ENCODE results near the gene G6PD.
"Not testable (repeated sequence)": the region's sequence is repeated elsewhere in the genome, so short reads cannot be mapped to it uniquely, and the experiment has no call there.

The G6PD gene

DNA sequence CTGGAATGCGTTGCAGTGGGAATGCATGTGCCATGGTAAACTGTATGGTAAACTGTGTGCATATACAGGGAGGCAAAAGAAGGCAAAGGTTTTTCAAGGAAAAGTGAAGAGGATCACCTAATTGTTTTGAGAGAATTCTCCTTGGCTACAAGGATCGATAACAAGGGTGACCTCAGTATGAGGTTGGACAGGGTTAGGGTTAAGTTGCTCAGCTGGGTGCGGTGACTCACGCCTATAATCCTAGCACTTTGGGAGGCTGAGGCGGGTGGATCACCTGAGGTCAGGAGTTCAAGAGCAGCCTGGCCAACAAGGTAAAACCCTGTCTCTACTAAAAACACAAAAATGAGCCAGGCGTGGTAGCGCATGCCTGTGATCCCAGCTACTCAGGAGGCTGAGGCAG, 45.2 kb downstream of the G6PD start:
- H3K4me3 ChIP-seq (ENCODE audit: low read depth, low read length); H3K27ac ChIP-seq (ENCODE audit: low read depth, low read length); H2AFZ ChIP-seq (ENCODE audit: low read length, unreplicated experiment); H3K36me3 ChIP-seq (ENCODE audit: insufficient read depth, low read length); H3K27me3 ChIP-seq (ENCODE audit: insufficient read depth, low read length); H3K79me2 ChIP-seq (ENCODE audit: control insufficient read depth, insufficient read depth, low read length, unreplicated experiment): not testable (repeated sequence)
- H3K4me1 ChIP-seq (ENCODE audit: control insufficient read depth, insufficient read depth, low read length, unreplicated experiment): peaks cover 16% of the 10 kb centered on the region

DNA sequence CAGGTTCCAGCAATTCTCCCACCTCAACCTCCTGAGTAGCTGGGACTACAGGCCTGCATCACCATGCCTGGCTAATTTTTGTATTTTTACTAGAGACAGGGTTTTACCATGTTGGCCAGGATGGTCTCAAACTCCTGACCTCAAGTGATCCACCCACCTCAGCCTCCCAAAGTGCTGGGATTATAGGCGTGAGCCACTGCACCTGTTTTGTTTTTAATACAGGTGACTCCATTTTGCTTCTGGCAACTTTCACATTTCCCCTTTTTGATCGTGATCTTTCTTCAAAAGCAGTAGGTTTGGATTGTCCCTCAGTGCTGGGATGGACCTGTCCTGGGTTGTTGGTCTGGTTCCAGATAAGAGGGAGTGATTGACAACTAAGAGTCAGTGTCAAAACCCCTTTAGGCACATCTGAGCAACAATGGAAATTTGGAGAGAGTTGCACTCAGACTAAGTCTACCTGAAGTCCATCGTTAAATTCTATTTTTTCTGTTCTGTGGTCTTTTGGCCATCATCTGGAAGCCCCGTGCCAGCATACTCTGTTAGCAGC, 50.0 kb downstream of the G6PD start:
- not testable (repeated sequence) for H3K27me3 ChIP-seq (ENCODE audit: insufficient read depth, low read length); H3K4me3 ChIP-seq (ENCODE audit: low read depth, low read length); H3K79me2 ChIP-seq (ENCODE audit: control insufficient read depth, insufficient read depth, low read length, unreplicated experiment); H3K27ac ChIP-seq (ENCODE audit: low read depth, low read length); H3K36me3 ChIP-seq (ENCODE audit: insufficient read depth, low read length); H2AFZ ChIP-seq (ENCODE audit: low read length, unreplicated experiment); H3K4me1 ChIP-seq (ENCODE audit: control insufficient read depth, insufficient read depth, low read length, unreplicated experiment)

DNA sequence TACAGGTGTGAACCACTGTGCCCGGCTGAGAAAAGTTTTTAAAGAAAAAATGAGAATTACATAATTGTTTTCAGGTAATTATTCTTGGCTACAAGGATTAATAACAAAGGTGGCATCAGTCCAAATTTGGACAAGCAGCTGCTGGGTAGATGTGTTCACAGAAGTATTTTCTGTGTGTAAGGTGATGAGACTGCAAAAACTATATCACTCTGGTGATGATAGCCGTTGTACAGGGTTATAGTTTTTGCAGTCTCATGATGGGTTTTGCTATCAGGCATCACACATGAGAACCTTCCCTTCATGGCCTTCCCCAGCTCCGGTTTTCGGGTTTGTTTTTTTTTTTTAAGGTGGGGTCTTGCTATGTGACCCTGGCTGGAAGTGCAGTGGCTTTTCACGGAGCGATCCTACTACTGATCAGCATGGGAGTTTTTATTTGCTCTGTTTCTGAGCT, 51.1 kb downstream of the G6PD start:
- Histone ChIP-seq H3K27me3 (ENCODE audit: insufficient read depth, low read length) (no peaks in the 10 kb centered on the region), H3K4me3 (ENCODE audit: low read depth, low read length) (no peak overlapping the region), H3K27ac (ENCODE audit: low read depth, low read length) (no peak overlapping the region), H2AFZ (ENCODE audit: low read length, unreplicated experiment) (no peak overlapping the region), H3K79me2 (ENCODE audit: control insufficient read depth, insufficient read depth, low read length, unreplicated experiment) (no peaks in the 10 kb centered on the region), H3K4me1 (ENCODE audit: control insufficient read depth, insufficient read depth, low read length, unreplicated experiment) (peaks cover 4% of the 10 kb centered on the region), H3K36me3 (ENCODE audit: insufficient read depth, low read length) (no peaks in the 10 kb centered on the region)

DNA sequence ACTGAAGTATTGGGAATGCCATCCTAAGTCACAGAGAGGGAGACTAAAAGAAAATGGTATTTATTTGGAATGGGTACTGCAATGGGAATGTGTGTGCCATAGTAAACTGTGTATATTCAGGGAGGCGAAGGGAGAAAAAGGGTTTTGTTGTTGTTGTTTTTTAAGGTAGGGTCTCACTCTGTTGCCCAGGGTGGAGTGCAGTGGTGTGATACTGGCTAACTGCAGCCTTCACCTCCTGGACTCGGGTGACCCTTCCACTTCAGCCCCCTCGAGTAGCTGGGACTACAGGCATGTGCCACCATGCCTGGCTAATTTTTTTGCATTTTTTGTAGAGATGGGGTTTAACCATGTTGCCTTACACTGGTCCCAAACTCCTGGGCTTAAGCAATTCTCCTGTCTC, 51.9 kb downstream of the G6PD start:
- H3K27ac ChIP-seq (ENCODE audit: low read depth, low read length): no peak overlapping the region
- no peak overlapping the region for H3K4me3 ChIP-seq (ENCODE audit: low read depth, low read length)
- H3K36me3 ChIP-seq (ENCODE audit: insufficient read depth, low read length): no peaks in the 10 kb centered on the region
- no peaks in the 10 kb centered on the region for H3K27me3 ChIP-seq (ENCODE audit: insufficient read depth, low read length)
- H3K4me1 ChIP-seq (ENCODE audit: control insufficient read depth, insufficient read depth, low read length, unreplicated experiment): peaks cover 4% of the 10 kb centered on the region
- H2AFZ ChIP-seq (ENCODE audit: low read length, unreplicated experiment): no peak overlapping the region
- peaks cover under 1% of the 10 kb centered on the region for H3K79me2 ChIP-seq (ENCODE audit: control insufficient read depth, insufficient read depth, low read length, unreplicated experiment)

DNA sequence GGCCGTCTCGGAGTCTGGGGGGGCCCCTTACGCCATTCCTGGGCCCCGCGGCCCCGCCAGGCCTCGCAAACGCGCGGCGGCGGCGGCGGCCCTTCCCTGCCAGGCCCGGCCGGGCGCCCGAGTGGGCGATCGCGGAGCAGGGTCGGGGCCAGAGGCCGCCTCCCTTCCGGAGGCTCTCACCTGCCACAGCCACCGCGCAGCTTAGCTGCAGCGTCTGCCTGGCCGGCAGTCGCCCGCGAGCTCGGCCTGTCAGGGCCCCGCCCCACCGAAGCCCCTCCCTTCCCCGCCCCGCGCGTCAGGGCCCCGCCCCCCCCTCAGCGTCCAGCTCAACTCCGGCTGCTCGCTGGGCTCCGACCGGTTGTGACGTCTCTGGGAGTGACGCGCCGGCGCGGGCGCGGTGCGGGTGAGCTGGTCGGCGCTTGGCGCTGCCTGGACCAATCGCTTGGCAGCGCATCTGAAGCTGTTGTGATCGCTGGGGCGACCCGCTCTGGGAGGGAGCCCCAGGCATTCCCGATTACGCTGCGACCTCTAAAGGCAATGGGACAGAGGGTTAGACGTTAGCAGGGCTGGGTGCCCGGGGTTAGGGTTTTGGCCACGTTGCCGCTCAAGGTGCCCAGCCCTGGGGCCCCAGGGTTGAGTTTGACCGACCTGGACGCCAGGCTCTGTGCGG, 56.1 kb downstream of the G6PD start, which contains the start of gene SLC10A3:
Gene SLC10A3 (minus strand): TSS at position 216 of the 670 bp plus-strand sequence. CDS start 1,689 bp downstream, outside the sequence.
- peak within 1 kb of the TSS; percentile 80 for H3K4me3 ChIP-seq (ENCODE audit: low read depth, low read length)
- no peak within 1 kb of the TSS for H2AFZ ChIP-seq (ENCODE audit: low read length, unreplicated experiment)
- no peaks in the 10 kb centered on the region for H3K27me3 ChIP-seq (ENCODE audit: insufficient read depth, low read length)
- H3K4me1 ChIP-seq (ENCODE audit: control insufficient read depth, insufficient read depth, low read length, unreplicated experiment): no peaks in the 10 kb centered on the region
- H3K36me3 ChIP-seq (ENCODE audit: insufficient read depth, low read length): no peaks in the 10 kb centered on the region
- peak within 1 kb of the TSS; percentile 77 for H3K27ac ChIP-seq (ENCODE audit: low read depth, low read length)
- peaks cover 16% of the 10 kb centered on the region for H3K79me2 ChIP-seq (ENCODE audit: control insufficient read depth, insufficient read depth, low read length, unreplicated experiment)

DNA sequence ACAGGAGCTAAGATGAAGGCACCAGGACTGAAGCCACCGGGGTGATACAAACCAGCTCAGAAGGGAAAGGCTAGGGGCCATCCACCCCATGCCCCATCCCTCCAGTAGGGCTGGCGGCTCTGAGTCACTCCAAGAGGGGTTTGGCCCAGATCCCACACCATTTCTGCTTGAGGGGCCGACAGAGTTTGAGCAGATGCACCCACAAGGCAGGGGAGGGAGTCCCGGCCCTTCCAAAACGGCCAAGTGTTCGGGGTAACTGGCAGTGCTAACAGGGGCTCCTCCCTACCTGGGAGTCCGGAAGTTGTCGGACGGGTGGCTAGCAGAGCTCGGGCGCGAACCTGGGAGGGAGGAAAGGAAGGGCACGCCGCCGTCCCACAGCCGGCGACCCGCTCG, 56.6 kb downstream of the G6PD start:
- Histone ChIP-seq H3K27me3 (ENCODE audit: insufficient read depth, low read length) (no peaks in the 10 kb centered on the region), H3K4me3 (ENCODE audit: low read depth, low read length) (peak overlapping the region; percentile 80), H2AFZ (ENCODE audit: low read length, unreplicated experiment) (no peak overlapping the region), H3K79me2 (ENCODE audit: control insufficient read depth, insufficient read depth, low read length, unreplicated experiment) (peaks cover 22% of the 10 kb centered on the region), H3K27ac (ENCODE audit: low read depth, low read length) (peak overlapping the region; percentile 77; the same call in 1 of the 2 replicates), H3K36me3 (ENCODE audit: insufficient read depth, low read length) (no peaks in the 10 kb centered on the region; the same call in 1 of the 2 replicates), H3K4me1 (ENCODE audit: control insufficient read depth, insufficient read depth, low read length, unreplicated experiment) (no peaks in the 10 kb centered on the region)

DNA sequence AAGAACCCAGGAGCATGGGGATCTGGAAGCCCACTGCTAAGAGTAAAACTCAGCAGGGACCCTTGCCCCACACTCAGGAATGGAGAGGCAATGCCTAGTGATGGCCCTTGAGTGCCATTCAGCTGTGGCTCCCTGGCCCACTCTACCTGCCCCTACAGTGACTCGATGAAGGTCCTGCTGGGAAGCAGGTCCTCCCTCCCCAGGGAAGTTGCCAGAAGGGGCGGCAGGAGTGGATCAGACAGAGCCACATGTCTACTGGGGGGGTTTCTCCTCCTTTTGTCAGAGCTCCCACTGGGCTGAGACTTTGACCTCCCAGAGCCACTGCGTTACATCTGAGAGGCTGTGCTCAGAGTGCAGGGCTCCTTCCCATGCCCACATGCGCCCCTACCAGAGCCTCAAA, 57.5 kb downstream of the G6PD start:
- Histone ChIP-seq H3K4me1 (ENCODE audit: control insufficient read depth, insufficient read depth, low read length, unreplicated experiment) (peaks cover 8% of the 10 kb centered on the region), H2AFZ (ENCODE audit: low read length, unreplicated experiment) (no peak overlapping the region), H3K27me3 (ENCODE audit: insufficient read depth, low read length) (no peaks in the 10 kb centered on the region), H3K36me3 (ENCODE audit: insufficient read depth, low read length) (no peaks in the 10 kb centered on the region; the same call in 1 of the 2 replicates), H3K4me3 (ENCODE audit: low read depth, low read length) (peak overlapping the region; percentile 80), H3K79me2 (ENCODE audit: control insufficient read depth, insufficient read depth, low read length, unreplicated experiment) (peaks cover 27% of the 10 kb centered on the region), H3K27ac (ENCODE audit: low read depth, low read length) (no peak overlapping the region)

DNA sequence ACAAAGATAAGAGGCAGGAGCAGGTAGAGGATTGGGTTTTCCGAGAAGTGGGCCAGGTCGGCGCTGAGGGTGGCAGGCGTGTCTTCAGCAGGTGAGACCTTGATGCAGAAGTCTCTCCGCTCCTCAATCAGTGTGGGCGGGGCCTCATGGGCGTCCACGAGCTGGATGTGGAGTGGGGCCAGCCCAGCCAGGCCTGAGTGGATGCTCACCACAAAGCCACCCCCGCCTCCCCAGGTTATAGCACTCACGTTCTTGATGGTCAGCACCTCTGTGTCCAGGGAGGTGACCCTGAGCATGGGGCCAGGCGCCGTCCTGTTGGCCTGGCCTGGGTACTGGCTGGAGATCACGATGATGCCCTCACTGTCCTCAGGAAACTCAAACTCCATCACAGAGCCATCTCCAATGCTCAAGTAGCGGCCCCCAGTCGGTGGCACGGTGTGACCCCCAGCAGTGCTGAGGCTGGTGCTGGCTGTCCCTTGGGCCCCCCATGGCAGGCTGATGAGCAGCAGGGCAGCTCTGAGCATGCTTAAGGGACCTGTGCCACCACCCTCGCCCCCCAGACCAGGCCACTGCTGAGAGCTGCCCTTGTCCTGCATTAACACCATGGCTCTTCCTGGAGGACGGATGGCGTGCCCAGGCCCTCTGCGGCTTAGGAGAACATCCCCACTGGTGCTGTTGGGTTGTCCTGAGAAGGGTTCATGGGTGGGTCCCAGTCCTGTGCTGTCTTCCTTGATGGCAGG, 58.1 kb downstream of the G6PD start:
- H3K4me3 ChIP-seq (ENCODE audit: low read depth, low read length): no peak overlapping the region; the same call in 1 of the 2 replicates
- peaks cover 27% of the 10 kb centered on the region for H3K79me2 ChIP-seq (ENCODE audit: control insufficient read depth, insufficient read depth, low read length, unreplicated experiment)
- no peaks in the 10 kb centered on the region for H3K27me3 ChIP-seq (ENCODE audit: insufficient read depth, low read length)
- H3K36me3 ChIP-seq (ENCODE audit: insufficient read depth, low read length): no peaks in the 10 kb centered on the region; the same call in 1 of the 2 replicates
- H3K4me1 ChIP-seq (ENCODE audit: control insufficient read depth, insufficient read depth, low read length, unreplicated experiment): peaks cover 10% of the 10 kb centered on the region
- no peak overlapping the region for H3K27ac ChIP-seq (ENCODE audit: low read depth, low read length)
- H2AFZ ChIP-seq (ENCODE audit: low read length, unreplicated experiment): no peak overlapping the region

DNA sequence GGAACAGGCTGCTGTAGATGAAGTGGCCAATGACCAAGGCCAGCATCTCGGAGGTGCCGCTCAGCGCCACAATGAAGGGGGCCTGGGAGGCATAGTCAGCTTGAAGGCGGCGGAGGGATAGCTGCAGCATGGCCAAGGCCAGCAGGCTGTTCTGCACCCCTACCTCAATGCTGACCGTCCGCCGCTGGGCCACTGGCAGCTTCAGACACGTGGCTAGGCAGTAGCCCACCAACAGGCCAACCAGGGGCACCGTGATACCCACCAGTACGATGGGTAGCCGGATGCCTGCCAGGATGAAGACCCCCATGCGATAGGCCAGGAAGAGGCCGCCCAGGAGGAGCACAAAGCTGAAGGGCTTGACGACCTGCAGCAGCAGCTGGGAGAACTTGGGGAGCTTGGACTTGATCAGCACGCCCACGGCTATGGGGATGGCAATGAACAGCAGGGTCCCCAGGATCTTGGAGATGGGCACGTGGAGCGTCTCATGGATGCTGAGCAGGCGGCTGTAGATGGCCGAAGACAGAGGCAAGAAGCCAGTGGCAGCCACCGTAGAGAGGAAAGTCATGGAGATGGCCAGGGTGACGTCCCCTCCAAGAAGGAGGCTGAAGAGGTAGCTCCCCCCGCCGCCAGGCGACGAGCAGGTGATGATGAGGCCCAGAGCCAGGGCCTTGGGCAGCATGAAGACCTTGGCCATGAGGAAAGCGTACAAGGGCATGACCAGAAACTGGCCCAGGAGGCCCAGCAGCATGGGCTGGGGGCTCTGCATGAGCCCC, 58.9 kb downstream of the G6PD start:
- H3K36me3 ChIP-seq (ENCODE audit: insufficient read depth, low read length): no peaks in the 10 kb centered on the region; the same call in 1 of the 2 replicates
- H3K79me2 ChIP-seq (ENCODE audit: control insufficient read depth, insufficient read depth, low read length, unreplicated experiment): peaks cover 27% of the 10 kb centered on the region
- no peaks in the 10 kb centered on the region for H3K27me3 ChIP-seq (ENCODE audit: insufficient read depth, low read length)
- peaks cover 10% of the 10 kb centered on the region for H3K4me1 ChIP-seq (ENCODE audit: control insufficient read depth, insufficient read depth, low read length, unreplicated experiment)
- no peak overlapping the region for H3K4me3 ChIP-seq (ENCODE audit: low read depth, low read length)
- no peak overlapping the region for H3K27ac ChIP-seq (ENCODE audit: low read depth, low read length)
- no peak overlapping the region for H2AFZ ChIP-seq (ENCODE audit: low read length, unreplicated experiment)

DNA sequence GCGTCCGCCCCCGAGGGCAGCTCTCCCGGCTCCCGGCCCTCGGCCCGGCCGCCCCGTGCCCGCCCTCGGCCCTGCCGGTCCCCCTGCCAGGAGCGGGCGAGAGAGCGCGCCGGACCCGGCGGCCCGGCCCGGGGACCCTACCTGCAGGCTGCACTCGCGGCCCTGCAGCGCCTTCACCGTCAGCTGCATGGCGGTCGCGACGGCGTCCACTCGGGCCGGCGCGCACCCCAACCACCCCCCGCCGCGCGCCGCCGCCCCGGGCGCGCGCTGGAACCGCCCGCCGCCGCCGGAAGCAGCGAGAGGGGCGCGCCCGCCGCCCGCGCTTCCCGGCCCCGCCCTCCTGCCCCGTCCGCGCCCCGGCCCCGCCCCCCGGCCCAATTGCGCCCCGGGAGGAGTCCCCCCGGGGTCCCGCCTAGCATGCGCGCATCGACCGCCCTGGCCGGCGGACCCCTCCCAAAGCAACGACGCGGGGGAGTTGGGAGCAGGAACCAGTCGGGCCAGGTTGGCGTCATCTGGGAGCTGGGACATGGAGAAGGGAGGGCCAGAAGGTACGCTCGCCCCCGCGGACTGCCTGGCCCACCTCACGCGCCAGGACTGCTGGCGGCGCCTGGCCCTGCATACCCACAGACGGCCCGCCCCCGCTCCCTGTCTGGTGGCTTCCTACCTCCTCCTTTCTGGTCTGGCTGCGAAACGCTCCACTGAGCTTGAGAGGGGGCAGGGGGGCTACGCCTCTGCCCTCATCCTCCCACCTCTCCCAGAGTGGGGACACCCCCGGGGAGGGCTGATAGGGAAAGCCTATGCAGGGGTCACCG, 60.0 kb downstream of the G6PD start, which contains the start of gene UBL4A:
Gene UBL4A (minus strand): TSS at position 220 of the 812 bp plus-strand sequence. CDS start 31 bp downstream, at position 189.
- H3K27ac ChIP-seq (ENCODE audit: low read depth, low read length): no peak within 1 kb of the TSS
- H2AFZ ChIP-seq (ENCODE audit: low read length, unreplicated experiment): no peak within 1 kb of the TSS
- H3K27me3 ChIP-seq (ENCODE audit: insufficient read depth, low read length): no peaks in the 10 kb centered on the region
- H3K4me1 ChIP-seq (ENCODE audit: control insufficient read depth, insufficient read depth, low read length, unreplicated experiment): peaks cover 10% of the 10 kb centered on the region
- H3K79me2 ChIP-seq (ENCODE audit: control insufficient read depth, insufficient read depth, low read length, unreplicated experiment): peaks cover 27% of the 10 kb centered on the region
- no peaks in the 10 kb centered on the region; the same call in 1 of the 2 replicates for H3K36me3 ChIP-seq (ENCODE audit: insufficient read depth, low read length)
- peak within 1 kb of the TSS; percentile 89 for H3K4me3 ChIP-seq (ENCODE audit: low read depth, low read length)

All from ACC112 (cell line).